IMR-90 (cell line): Measurements from ENCODE around the gene PNMA6F. TPM values are rescaled to one million over a fixed set of nuclear protein-coding genes. Genes with fewer than 3 reads are reported as not detected.

ENCODE experiments used
- ATAC-seq: fragments of 200-7000 bp; cut with Tn5 transposase; 2 replicates; pipeline ENCODE4 v1.9.1; 2020; ENCODE audit warnings: low read depth, mild to moderate bottlenecking, moderate library complexity
- BruUV-seq: library from RNA; stranded (reverse); fragments of 400-500 nt; replicated peaks from 2 replicates; lab custom pipeline; 2021; lab: Mats Ljungman, UMichigan
- CTCF ChIA-PET: fragments of 300-600 bp; formaldehyde crosslinking; extraction: SDS; loops from one replicate; lab custom pipeline; 2021; ENCODE audit warnings: antibody characterized with exemption; lab: Yijun Ruan, JAX
- POLR2A ChIA-PET: fragments of 300-600 bp; sonication (Branson Sonifier 250); formaldehyde crosslinking; loops from one replicate; lab custom pipeline; 2022; ENCODE audit warnings: antibody characterized with exemption; ENCODE audit not compliant: unreplicated experiment; lab: Charles Lee
- DNase-seq: peaks from one replicate; pipeline ENCODE4 v3.0.0; 2013
- H2AFZ ChIP-seq: replicated peaks from 2 replicates; pipeline ENCODE3; 2013; ENCODE audit warnings: low read length, mild to moderate bottlenecking; ENCODE audit not compliant: poor library complexity
- H2AK5ac ChIP-seq: 2 replicates; pipeline ENCODE4 v1.6.1; 2013; ENCODE audit warnings: low read depth, low read length, inconsistent platforms
- H2AK9ac ChIP-seq: replicated peaks from 2 replicates; pipeline ENCODE3; 2013; ENCODE audit warnings: mild to moderate bottlenecking, low read depth, low read length, moderate library complexity; ENCODE audit not compliant: poor library complexity
- H2BK120ac ChIP-seq: 2 replicates; pipeline ENCODE4 v1.6.1; 2013; ENCODE audit warnings: low read depth, low read length, inconsistent platforms
- H2BK15ac ChIP-seq: 3 replicates; pipeline ENCODE4 v1.6.1; 2013; ENCODE audit warnings: low read depth, low read length, inconsistent platforms
- H2BK20ac ChIP-seq: 2 replicates; pipeline ENCODE4 v1.6.1; 2013; ENCODE audit warnings: low read depth, mild to moderate bottlenecking, inconsistent platforms, low read length, moderate library complexity
- H2BK5ac ChIP-seq: 2 replicates; pipeline ENCODE4 v1.6.1; 2013; ENCODE audit warnings: mild to moderate bottlenecking, low read depth, low read length, inconsistent platforms; ENCODE audit not compliant: poor library complexity, severe bottlenecking
- H3K14ac ChIP-seq: replicated peaks from 2 replicates; pipeline ENCODE4 v1.6.1; 2013; ENCODE audit warnings: low read depth, low read length, inconsistent platforms
- H3K18ac ChIP-seq: 2 replicates; pipeline ENCODE4 v1.6.1; 2013; ENCODE audit warnings: low read depth, low read length, control low read depth
- H3K23ac ChIP-seq: 2 replicates; pipeline ENCODE4 v1.6.1; 2013; ENCODE audit warnings: low read depth, low read length, inconsistent platforms
- H3K27ac ChIP-seq: 2 replicates; pipeline ENCODE4 v1.5.1; 2013; ENCODE audit warnings: mild to moderate bottlenecking, control low read depth, low read length; ENCODE audit not compliant: insufficient read depth
- H3K27me3 ChIP-seq: 2 replicates; pipeline ENCODE4 v1.6.1; 2013; ENCODE audit warnings: low read length; ENCODE audit not compliant: control insufficient read depth, insufficient read depth
- H3K36me3 ChIP-seq: 2 replicates; pipeline ENCODE4 v1.6.1; 2013; ENCODE audit warnings: low read length, mixed read lengths; ENCODE audit not compliant: control insufficient read depth, insufficient read depth
- H3K4ac ChIP-seq: 2 replicates; pipeline ENCODE4 v1.6.1; 2013; ENCODE audit warnings: low read depth, low read length, inconsistent platforms
- H3K4me1 ChIP-seq: 2 replicates; pipeline ENCODE4 v1.6.1; 2013; ENCODE audit warnings: low read length, mixed read lengths; ENCODE audit not compliant: control insufficient read depth, insufficient read depth
- H3K4me2 ChIP-seq: 2 replicates; pipeline ENCODE4 v1.6.1; 2013; ENCODE audit warnings: low read depth, mild to moderate bottlenecking, control low read depth, low read length, moderate library complexity
- H3K4me3 ChIP-seq: 2 replicates; pipeline ENCODE4 v1.5.1; 2013; ENCODE audit warnings: low read depth, mild to moderate bottlenecking, control low read depth, low read length, moderate library complexity; ENCODE audit not compliant: insufficient read depth
- H3K56ac ChIP-seq: 2 replicates; pipeline ENCODE4 v1.6.1; 2013; ENCODE audit warnings: low read length, inconsistent platforms; ENCODE audit not compliant: insufficient read depth; ENCODE audit errors: extremely low read depth
- H3K79me1 ChIP-seq, 2 experiments: 2 replicates each; pipeline ENCODE4 v1.6.1; 2013; ENCODE audit warnings: low read length in 2 of 2, inconsistent platforms in 1 of 2, low read depth in 1 of 2
- H3K9ac ChIP-seq: 2 replicates; pipeline ENCODE4 v1.6.1; 2013; ENCODE audit warnings: low read depth, low read length, control low read depth
- H3K9me1 ChIP-seq: 2 replicates; pipeline ENCODE4 v1.6.1; 2013; ENCODE audit warnings: low read length, inconsistent platforms; ENCODE audit not compliant: insufficient read depth
- H3K9me3 ChIP-seq: 2 replicates; pipeline ENCODE4 v1.6.1; 2013; ENCODE audit warnings: low read length; ENCODE audit not compliant: control insufficient read depth, insufficient read depth
- H4K20me1 ChIP-seq: 2 replicates; pipeline ENCODE4 v1.6.1; 2013; ENCODE audit warnings: low read length, inconsistent platforms; ENCODE audit not compliant: insufficient read depth
- H4K5ac ChIP-seq: 2 replicates; pipeline ENCODE4 v1.6.1; 2013; ENCODE audit warnings: mild to moderate bottlenecking, low read depth, low read length, control low read depth
- H4K8ac ChIP-seq, 2 experiments: 2 replicates each; pipeline ENCODE4 v1.6.1; 2013; ENCODE audit warnings: low read depth in 2 of 2, low read length in 2 of 2, control low read depth in 1 of 2, inconsistent platforms in 1 of 2
- H4K91ac ChIP-seq: 2 replicates; pipeline ENCODE4 v1.6.1; 2013; ENCODE audit warnings: low read depth, low read length, inconsistent platforms; ENCODE audit not compliant: insufficient read depth
- CHD1 ChIP-seq: IDR thresholded peaks from 2 replicates; pipeline ENCODE4 v1.6.1; 2012; ENCODE audit warnings: low read depth, low read length, improper control_type of control experiment
- MAFK ChIP-seq: IDR thresholded peaks from 2 replicates; pipeline ENCODE4 v1.6.1; 2012; ENCODE audit warnings: low read depth, low read length, improper control_type of control experiment
- MAZ ChIP-seq: IDR thresholded peaks from 2 replicates; pipeline ENCODE4 v1.6.1; 2012; ENCODE audit warnings: low read depth, mild to moderate bottlenecking, low read length, improper control_type of control experiment, moderate library complexity, borderline replicate concordance
- NFE2L2 ChIP-seq: fragments of 150-350 bp; IDR thresholded peaks from 2 replicates; pipeline ENCODE4 v1.6.1; 2016; ENCODE audit warnings: low read depth, mild to moderate bottlenecking, low read length
- RAD21 ChIP-seq: IDR thresholded peaks from 2 replicates; pipeline ENCODE4 v1.6.1; 2012; ENCODE audit warnings: low read length, improper control_type of control experiment
- RCOR1 ChIP-seq: IDR thresholded peaks from 2 replicates; pipeline ENCODE4 v1.6.1; 2012; ENCODE audit warnings: mild to moderate bottlenecking, low read length, improper control_type of control experiment; ENCODE audit not compliant: insufficient replicate concordance
- SMC3 ChIP-seq: fragments of 150-350 bp; IDR thresholded peaks from 2 replicates; pipeline ENCODE4 v1.6.1; 2016; ENCODE audit warnings: low read depth, mild to moderate bottlenecking, antibody characterized with exemption, low read length, moderate library complexity
- WGBS, 2 experiments: methylation state at CpG; one replicate each; pipeline versions ENCODE4 v1.1.5 to v1.1.7; 2013; ENCODE audit warnings: missing lambda C conversion rate in 2 of 2; ENCODE audit not compliant: insufficient read length in 1 of 2; ENCODE audit errors: extremely low coverage in 2 of 2; 5-methylcytosine and 5-hydroxymethylcytosine counted together
- dilution Hi-C: fragments of 300-500 bp; cut with HindIII; formaldehyde crosslinking; loops from one replicate; pipeline ENCODE4 v1.14.3; 2018; ENCODE audit warnings: low sequenced_read_pairs; ENCODE audit not compliant: unreplicated experiment
- in situ Hi-C: fragments of 300-500 bp; cut with MboI; formaldehyde crosslinking; loops from 3 replicates; pipeline ENCODE4 v1.14.3; 2019; ENCODE audit warnings: low sequenced_read_pairs, inconsistent platforms, mixed read lengths
- intact Hi-C: fragments of 100-400 bp; cut with micrococcal nuclease; formaldehyde crosslinking; loops from 2 replicates; pipeline ENCODE4 v1.10.0; 2022
- polyA plus RNA-seq, 3 experiments: library from polyadenylated mRNA; depleted of rRNA; stranded (reverse); fragments of >200 nt; gene quantifications; 2 replicates each; pipeline ENCODE4 v1.2.3, GENCODE V29; 2012; ENCODE audit warnings: low replicate concordance in 1 of 3
- total RNA-seq: library from RNA; depleted of rRNA; stranded (reverse); fragments of >200 nt; gene quantifications from 2 replicates; pipeline ENCODE4 v1.2.3, GENCODE V29; 2012
- TF ChIP-seq, protein P1 (sequence below): fragments of 150-350 bp; IDR thresholded peaks from 2 replicates; pipeline ENCODE4 v1.6.1; 2016; ENCODE audit warnings: low read depth, mild to moderate bottlenecking, low read length, moderate library complexity, borderline replicate concordance
- TF ChIP-seq, protein P2 (sequence below): conservative IDR thresholded peaks from 2 replicates; pipeline ENCODE4 v1.5.1; 2012; ENCODE audit warnings: mild to moderate bottlenecking, low read depth, low read length, improper control_type of control experiment

The PNMA6F gene
- total and polyA plus RNA-seq, 2 of the 4 experiments (the other 2 are of a cell fraction) = not detected

DNA sequence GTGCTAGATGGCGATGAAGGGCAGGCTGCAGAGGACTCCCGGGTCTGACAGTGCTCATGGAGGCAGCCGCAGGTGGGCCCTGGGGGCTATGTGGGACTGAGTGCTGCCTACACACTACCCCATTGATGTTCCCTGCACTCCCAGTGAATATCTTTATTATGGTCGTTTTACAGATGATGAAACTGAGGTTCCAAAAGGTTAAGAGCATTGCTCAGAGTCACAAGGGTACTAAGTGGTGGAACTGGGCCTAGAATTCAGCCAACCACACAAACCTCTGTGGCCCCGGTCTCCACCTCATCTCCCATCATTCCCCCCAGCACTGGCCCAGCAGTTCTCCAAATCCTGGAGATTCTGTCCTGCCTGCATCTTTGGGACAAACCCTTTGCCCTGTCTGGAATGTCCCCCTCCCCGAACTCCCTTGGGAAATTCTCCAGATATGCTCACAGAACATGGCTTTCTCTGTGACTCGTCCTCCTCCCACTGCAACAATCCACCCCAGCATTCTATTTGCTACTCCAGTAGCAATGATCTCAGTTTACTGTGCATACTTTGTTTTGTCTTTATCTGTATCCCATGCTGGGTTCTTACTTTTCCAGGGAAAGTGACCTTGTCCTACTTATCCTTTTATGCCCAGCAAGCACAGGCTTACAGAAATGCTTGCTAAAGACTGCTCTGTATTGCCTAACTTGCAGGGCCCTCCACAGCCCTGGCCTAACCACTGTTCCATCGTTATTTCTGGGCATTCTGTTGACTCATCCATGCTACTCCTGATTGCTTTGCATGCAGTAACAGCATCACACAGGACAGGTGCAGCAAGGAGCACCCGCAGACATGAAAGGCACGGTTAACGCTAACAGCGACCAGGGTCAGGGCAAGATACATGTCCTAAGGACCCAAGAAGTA is 14.0 kb downstream of the PNMA6F start:
- POLR2A ChIA-PET = no interaction called here
- BruUV-seq = no TSS peak
- Histone ChIP-seq H3K4me1 (no peaks in the 10 kb centered on the region), H3K27me3 (peaks cover 12% of the 10 kb centered on the region), H3K18ac (no peak overlapping the region), H2BK120ac (no peak overlapping the region), H4K91ac (no peak overlapping the region), H2BK15ac (no peak overlapping the region), H2AK5ac (no peak overlapping the region), H3K79me1 (no peaks in the 10 kb centered on the region), H2AFZ (no peak overlapping the region), H4K5ac (no peak overlapping the region), H3K27ac (no peak overlapping the region), H4K8ac (no peak overlapping the region), H3K9me3 (no peaks in the 10 kb centered on the region), H3K9me1 (no peaks in the 10 kb centered on the region), H3K36me3 (no peaks in the 10 kb centered on the region), H2BK5ac (no peak overlapping the region), H3K4me3 (no peak overlapping the region), H3K56ac (no peak overlapping the region), H3K23ac (no peak overlapping the region), H2BK20ac (no peak overlapping the region), H3K14ac (no peak overlapping the region), H3K4ac (no peak overlapping the region), H3K9ac (no peak overlapping the region), H3K4me2 (no peak overlapping the region), H4K20me1 (no peaks in the 10 kb centered on the region), H2AK9ac (no peak overlapping the region)
- dilution Hi-C loops = no loop called here
- 50% methylated on average over 2 of the region's 12 CpGs; no CpG with 5 or more reads in 1 of the 2 experiments for WGBS, 2 experiments
- intact Hi-C loops = no loop called here
- DNase-seq = no peak
- in situ Hi-C loops = no loop called here
- CTCF ChIA-PET = no interaction called here
- no peak for ATAC-seq
- TF ChIP-seq MAFK (no peak), SMC3 (no peak), CHD1 (no peak), RAD21 (no peak), RCOR1 (no peak), MAZ (no peak), NFE2L2 (no peak)
- TF ChIP-seq, protein P1, sequence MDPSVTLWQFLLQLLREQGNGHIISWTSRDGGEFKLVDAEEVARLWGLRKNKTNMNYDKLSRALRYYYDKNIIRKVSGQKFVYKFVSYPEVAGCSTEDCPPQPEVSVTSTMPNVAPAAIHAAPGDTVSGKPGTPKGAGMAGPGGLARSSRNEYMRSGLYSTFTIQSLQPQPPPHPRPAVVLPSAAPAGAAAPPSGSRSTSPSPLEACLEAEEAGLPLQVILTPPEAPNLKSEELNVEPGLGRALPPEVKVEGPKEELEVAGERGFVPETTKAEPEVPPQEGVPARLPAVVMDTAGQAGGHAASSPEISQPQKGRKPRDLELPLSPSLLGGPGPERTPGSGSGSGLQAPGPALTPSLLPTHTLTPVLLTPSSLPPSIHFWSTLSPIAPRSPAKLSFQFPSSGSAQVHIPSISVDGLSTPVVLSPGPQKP = no peak
- TF ChIP-seq, protein P2, sequence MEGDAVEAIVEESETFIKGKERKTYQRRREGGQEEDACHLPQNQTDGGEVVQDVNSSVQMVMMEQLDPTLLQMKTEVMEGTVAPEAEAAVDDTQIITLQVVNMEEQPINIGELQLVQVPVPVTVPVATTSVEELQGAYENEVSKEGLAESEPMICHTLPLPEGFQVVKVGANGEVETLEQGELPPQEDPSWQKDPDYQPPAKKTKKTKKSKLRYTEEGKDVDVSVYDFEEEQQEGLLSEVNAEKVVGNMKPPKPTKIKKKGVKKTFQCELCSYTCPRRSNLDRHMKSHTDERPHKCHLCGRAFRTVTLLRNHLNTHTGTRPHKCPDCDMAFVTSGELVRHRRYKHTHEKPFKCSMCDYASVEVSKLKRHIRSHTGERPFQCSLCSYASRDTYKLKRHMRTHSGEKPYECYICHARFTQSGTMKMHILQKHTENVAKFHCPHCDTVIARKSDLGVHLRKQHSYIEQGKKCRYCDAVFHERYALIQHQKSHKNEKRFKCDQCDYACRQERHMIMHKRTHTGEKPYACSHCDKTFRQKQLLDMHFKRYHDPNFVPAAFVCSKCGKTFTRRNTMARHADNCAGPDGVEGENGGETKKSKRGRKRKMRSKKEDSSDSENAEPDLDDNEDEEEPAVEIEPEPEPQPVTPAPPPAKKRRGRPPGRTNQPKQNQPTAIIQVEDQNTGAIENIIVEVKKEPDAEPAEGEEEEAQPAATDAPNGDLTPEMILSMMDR = no peak
